Prostate gland (tissue), 2 donors: ENCODE measurements around the gene FLNC. TPM values are rescaled to one million over a fixed set of nuclear protein-coding genes. Genes with fewer than 3 reads are reported as not detected.

Experiments
- DNase-seq: peaks from one replicate; pipeline ENCODE4 v3.0.0-alpha.2; 2019; ENCODE audit warnings: low spot score
- H3K27ac ChIP-seq, 2 donors: fragments of 200-600 bp; sonication (generic); 2 replicates each; pipeline ENCODE4 v1.5.1; 2017 to 2019
- H3K27me3 ChIP-seq: fragments of 200-600 bp; sonication (generic); replicated peaks from 2 replicates; pipeline ENCODE4 v1.5.1; 2019; ENCODE audit not compliant: insufficient read depth
- H3K36me3 ChIP-seq, 2 donors: fragments of 200-600 bp; sonication (generic); 1 replicate in 1 of 2; 2 replicates in 1 of 2; pipeline versions ENCODE4 v1.5.1 to v1.8.1; 2017 to 2019
- H3K4me1 ChIP-seq: fragments of 200-600 bp; sonication (generic); replicated peaks from 2 replicates; pipeline ENCODE4 v1.5.1; 2019
- H3K4me3 ChIP-seq, 2 donors: fragments of 200-600 bp; sonication (generic); 2 replicates each; pipeline ENCODE4 v1.5.1; 2017 to 2019
- H3K9me3 ChIP-seq: fragments of 200-600 bp; sonication (generic); 2 replicates; pipeline ENCODE4 v1.5.1; 2017
- POLR2A ChIP-seq: fragments of 450-650 bp; IDR thresholded peaks from one replicate; pipeline ENCODE4 v1.6.1; 2016; ENCODE audit warnings: antibody characterized with exemption, mild to moderate bottlenecking
- POLR2AphosphoS5 ChIP-seq: sonication (generic); formaldehyde crosslinking; IDR thresholded peaks from one replicate; pipeline ENCODE4 v1.6.1; 2017; ENCODE audit warnings: antibody characterized with exemption
- WGBS: methylation state at CpG from one replicate; pipeline ENCODE4 v1.1.5; 2018; 5-methylcytosine and 5-hydroxymethylcytosine counted together
- intact Hi-C: fragments of 100-400 bp; cut with DNase I; formaldehyde crosslinking; loops from one replicate; pipeline ENCODE4 v1.14.2; 2022
- total RNA-seq, 2 donors: library from RNA; depleted of rRNA; stranded (reverse); fragments of >200 nt; gene quantifications; one replicate each; pipeline ENCODE4 v1.1.0, GENCODE V29; 2016
- TF ChIP-seq, protein P1 (sequence below), 4 experiments: fragments of 200-600 bp in 2 of 4; fragments of 450-650 bp in 2 of 4; sonication (generic) in 2 of 4; IDR thresholded peaks; 1 replicate in 3 of 4; 2 replicates in 1 of 4; pipeline ENCODE4 v1.5.1; 2016 to 2019; ENCODE audit warnings: antibody characterized with exemption in 4 of 4, mild to moderate bottlenecking in 2 of 4, moderate library complexity in 2 of 4

FLNC gene, protein sequence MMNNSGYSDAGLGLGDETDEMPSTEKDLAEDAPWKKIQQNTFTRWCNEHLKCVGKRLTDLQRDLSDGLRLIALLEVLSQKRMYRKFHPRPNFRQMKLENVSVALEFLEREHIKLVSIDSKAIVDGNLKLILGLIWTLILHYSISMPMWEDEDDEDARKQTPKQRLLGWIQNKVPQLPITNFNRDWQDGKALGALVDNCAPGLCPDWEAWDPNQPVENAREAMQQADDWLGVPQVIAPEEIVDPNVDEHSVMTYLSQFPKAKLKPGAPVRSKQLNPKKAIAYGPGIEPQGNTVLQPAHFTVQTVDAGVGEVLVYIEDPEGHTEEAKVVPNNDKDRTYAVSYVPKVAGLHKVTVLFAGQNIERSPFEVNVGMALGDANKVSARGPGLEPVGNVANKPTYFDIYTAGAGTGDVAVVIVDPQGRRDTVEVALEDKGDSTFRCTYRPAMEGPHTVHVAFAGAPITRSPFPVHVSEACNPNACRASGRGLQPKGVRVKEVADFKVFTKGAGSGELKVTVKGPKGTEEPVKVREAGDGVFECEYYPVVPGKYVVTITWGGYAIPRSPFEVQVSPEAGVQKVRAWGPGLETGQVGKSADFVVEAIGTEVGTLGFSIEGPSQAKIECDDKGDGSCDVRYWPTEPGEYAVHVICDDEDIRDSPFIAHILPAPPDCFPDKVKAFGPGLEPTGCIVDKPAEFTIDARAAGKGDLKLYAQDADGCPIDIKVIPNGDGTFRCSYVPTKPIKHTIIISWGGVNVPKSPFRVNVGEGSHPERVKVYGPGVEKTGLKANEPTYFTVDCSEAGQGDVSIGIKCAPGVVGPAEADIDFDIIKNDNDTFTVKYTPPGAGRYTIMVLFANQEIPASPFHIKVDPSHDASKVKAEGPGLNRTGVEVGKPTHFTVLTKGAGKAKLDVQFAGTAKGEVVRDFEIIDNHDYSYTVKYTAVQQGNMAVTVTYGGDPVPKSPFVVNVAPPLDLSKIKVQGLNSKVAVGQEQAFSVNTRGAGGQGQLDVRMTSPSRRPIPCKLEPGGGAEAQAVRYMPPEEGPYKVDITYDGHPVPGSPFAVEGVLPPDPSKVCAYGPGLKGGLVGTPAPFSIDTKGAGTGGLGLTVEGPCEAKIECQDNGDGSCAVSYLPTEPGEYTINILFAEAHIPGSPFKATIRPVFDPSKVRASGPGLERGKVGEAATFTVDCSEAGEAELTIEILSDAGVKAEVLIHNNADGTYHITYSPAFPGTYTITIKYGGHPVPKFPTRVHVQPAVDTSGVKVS (N-terminal part only)
- 100 to 1,000 TPM; 104 to 150 TPM for total RNA-seq

DNA sequence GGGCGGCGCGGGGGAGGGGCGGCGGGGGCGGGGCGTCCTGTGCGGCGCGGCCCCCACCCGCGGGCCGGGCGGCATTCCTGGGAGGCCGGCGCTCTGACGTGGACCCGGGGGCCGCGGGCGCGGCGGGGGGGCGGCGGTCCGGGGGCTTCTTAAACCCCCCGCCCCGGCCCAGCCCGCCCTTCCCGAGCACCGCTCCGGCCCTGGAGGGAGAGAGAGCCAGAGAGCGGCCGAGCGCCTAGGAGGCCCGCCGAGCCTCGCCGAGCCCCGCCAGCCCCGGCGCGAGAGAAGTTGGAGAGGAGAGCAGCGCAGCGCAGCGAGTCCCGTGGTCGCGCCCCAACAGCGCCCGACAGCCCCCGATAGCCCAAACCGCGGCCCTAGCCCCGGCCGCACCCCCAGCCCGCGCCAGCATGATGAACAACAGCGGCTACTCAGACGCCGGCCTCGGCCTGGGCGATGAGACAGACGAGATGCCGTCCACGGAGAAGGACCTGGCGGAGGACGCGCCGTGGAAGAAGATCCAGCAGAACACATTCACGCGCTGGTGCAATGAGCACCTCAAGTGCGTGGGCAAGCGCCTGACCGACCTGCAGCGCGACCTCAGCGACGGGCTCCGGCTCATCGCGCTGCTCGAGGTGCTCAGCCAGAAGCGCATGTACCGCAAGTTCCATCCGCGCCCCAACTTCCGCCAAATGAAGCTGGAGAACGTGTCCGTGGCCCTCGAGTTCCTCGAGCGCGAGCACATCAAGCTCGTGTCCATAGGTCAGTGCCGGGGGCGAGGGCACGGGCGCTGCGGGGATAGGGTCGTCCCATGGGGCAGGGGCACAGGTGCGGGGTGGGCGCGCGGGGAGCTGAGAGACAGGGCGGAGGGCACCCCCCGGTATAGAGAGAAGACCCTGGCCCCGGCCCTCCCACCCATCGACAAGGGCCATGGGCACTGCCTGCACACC lies at the start of gene FLNC:
Gene FLNC (plus strand): TSS at position 176 of the 947 bp plus-strand sequence. CDS start 232 bp downstream, at position 408.
- intact Hi-C loops: loop anchor here (2.0 to 5.0 kb wide), 2 partner anchors 74 to 93 kb away; partner anchors contain the start of gene CALU
- 6% methylated on average over 52 of the region's 109 CpGs for WGBS
- H3K27ac ChIP-seq: peak within 1 kb of the TSS; percentile 74 to 78
- no peaks in the 10 kb centered on the region for H3K27me3 ChIP-seq
- no peaks in the 10 kb centered on the region for H3K4me1 ChIP-seq
- H3K4me3 ChIP-seq: peak within 1 kb of the TSS; percentile 41 to 43
- no peaks in the 10 kb centered on the region for H3K36me3 ChIP-seq
- no peaks in the 10 kb centered on the region for H3K9me3 ChIP-seq
- TF ChIP-seq POLR2AphosphoS5 (no peak), POLR2A (no peak)
- TF ChIP-seq, protein P1, sequence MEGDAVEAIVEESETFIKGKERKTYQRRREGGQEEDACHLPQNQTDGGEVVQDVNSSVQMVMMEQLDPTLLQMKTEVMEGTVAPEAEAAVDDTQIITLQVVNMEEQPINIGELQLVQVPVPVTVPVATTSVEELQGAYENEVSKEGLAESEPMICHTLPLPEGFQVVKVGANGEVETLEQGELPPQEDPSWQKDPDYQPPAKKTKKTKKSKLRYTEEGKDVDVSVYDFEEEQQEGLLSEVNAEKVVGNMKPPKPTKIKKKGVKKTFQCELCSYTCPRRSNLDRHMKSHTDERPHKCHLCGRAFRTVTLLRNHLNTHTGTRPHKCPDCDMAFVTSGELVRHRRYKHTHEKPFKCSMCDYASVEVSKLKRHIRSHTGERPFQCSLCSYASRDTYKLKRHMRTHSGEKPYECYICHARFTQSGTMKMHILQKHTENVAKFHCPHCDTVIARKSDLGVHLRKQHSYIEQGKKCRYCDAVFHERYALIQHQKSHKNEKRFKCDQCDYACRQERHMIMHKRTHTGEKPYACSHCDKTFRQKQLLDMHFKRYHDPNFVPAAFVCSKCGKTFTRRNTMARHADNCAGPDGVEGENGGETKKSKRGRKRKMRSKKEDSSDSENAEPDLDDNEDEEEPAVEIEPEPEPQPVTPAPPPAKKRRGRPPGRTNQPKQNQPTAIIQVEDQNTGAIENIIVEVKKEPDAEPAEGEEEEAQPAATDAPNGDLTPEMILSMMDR (IDR thresholded peaks at IDR 0.05): no peak
- DNase-seq: no peak

DNA sequence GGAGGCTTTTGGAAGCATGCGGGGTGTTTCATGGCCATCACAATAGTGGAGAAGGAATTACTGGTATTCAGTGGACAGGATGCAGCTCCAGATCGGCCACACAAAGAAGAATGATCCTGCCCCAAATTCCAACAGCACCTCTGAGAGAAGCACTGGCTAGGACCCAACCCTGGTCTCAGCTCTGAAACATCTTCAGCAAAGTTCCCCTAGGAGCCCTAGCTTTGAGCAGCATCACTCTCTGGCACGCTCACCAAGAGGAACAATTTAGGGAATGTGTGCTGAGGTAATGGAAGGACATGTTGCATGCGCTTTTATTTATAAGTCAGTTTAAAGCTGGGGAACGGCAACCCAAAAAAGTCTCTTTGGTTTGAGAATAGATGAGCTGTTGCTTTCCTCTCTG lies 49.1 kb upstream of the FLNC start:
- no peak for DNase-seq
- intact Hi-C loops: no loop called here
- no peak overlapping the region for H3K27ac ChIP-seq
- no peaks in the 10 kb centered on the region for H3K27me3 ChIP-seq
- H3K4me3 ChIP-seq: no peak overlapping the region
- H3K4me1 ChIP-seq: no peaks in the 10 kb centered on the region
- 75% methylated on average over 5 of the region's 5 CpGs for WGBS
- TF ChIP-seq, protein P1 (IDR thresholded peaks at IDR 0.05): no peak
- H3K36me3 ChIP-seq: no peaks in the 10 kb centered on the region
- no peaks in the 10 kb centered on the region for H3K9me3 ChIP-seq

- DNase-seq: no peak
- no peak for TF ChIP-seq POLR2AphosphoS5
- TF ChIP-seq, protein P1 (IDR thresholded peaks at IDR 0.05): no peak
- TF ChIP-seq POLR2A: no peak
- H3K27ac ChIP-seq: peak overlapping the region in 1 of 2 donors; percentile 28
- 71% methylated on average over 3 of the region's 3 CpGs for WGBS
- intact Hi-C loops: no loop called here
- H3K4me3 ChIP-seq: no peak overlapping the region
- no peaks in the 10 kb centered on the region for H3K4me1 ChIP-seq
- H3K36me3 ChIP-seq: no peaks in the 10 kb centered on the region
- no peaks in the 10 kb centered on the region for H3K27me3 ChIP-seq
- no peaks in the 10 kb centered on the region for H3K9me3 ChIP-seq
These were observed 48.4 kb upstream of the FLNC start for GRCh38 chr7:128781851-128782250.
